GM21825 (cell line): ENCODE results near the gene ALDH3A2.
"Not testable (repeated sequence)": the region's sequence is repeated elsewhere in the genome, so short reads cannot be mapped to it uniquely, and the experiment has no call there.

ENCODE experiments used
- ATAC-seq: cut with Tn5 transposase; IDR thresholded peaks from one replicate; pipeline ENCODE4 v1.9.1; 2021; ENCODE audit warnings: mild to moderate bottlenecking, moderate library complexity; ENCODE audit not compliant: unreplicated experiment

The ALDH3A2 gene

GRCh38 chr17:19677736-19678379, 29.3 kb downstream of the ALDH3A2 start:
- ATAC-seq, result no peak

DNA sequence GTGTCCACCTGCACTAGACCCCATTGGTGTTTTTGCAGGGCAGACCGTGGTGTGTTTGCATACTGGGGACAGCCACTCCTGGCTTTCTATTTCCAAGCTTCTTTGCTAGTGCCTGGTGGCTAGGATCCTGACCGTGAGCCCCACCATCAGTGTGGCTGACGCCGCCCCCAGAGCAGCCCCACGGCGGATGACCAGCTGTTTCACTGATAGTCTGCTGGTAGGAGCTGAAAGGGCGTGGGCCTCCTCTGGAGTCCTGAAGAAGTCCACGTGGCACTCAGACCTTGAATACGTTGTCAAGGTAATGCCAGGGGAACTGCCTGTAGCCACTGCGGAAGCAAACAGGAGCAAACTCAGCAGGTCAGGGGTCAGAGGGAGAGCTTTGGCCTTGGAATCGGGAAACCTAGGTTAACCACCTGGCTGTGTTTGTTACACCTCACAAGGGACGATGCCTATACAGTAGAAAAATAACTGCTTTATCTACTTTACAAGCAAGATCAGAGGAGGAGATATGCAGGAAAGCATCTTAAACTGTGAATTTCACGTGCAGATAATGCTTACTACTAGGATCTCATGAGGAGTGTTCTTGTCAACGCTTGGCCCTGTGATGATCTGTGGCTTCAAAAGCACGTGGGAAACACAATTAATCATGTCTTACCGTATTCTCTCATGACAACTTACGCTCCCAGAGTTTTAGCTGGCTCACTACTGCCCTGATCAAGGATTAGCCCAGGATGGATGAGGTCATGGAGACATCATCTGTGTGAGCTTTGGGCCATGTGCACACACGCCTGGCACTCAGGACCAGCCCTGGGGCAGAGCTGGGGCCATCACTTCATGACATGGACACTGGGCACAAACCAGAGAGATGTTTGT, 30.3 kb downstream of the ALDH3A2 start:
- no peak for ATAC-seq

DNA sequence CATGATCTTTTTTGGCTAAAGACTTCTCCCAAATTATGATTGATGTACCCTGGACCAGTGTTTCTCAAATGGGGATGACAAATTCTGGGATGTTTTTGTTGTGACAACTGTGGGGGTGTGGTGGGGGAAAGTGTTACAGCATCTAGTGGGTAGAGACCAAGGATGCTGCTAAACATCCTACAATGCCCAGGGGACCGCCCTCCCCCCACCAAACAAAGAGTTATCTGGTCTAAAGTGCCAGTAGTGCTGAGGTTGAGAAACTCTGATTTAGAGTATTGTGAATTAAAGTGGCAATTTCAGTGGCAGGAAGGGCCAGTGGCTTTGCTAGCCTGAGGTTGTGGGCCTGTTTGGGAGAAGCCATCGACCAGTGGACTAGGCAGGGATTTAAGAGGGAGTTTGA, 34.6 kb downstream of the ALDH3A2 start:
- ATAC-seq, result no peak

DNA sequence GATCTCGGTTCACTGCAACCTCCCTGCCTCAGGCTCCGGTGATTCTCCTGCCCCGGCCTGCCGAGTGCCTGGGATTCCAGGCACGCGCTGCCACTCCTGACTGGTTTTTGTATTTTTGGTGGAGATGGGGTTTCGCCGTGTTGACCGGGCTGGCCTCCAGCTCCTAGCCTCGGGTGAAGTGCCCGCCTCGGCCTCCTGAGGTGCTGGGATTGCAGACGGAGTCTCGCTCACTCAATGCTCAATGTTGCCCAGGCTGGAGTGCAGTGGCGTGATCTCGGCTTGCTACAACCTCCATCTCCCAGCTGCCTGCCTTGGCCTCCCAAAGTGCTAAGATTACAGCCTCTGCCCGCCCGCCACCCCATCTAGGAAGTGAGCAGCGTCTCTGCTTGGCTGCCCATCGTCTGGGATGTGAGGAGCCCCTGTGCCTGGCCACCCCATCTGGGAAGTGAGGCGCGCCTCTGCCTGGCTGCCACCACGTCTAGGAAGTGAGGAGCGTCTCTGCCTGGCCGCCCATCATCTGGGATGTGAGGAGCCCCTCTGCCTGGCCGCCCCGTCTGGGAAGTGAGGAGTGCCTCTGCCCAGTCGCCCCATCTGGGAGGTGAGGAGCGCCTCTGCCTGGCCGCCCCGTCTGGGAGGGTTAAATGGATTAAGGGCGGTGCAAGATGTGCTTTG, 36.5 kb downstream of the ALDH3A2 start:
- not testable (repeated sequence) for ATAC-seq

- no peak for ATAC-seq
Measured at GRCh38 chr17:19686400-19687090, 38.0 kb downstream of the ALDH3A2 start.

GRCh38 chr17:19702217-19702641, 53.7 kb downstream of the ALDH3A2 start:
- no peak for ATAC-seq

- no peak for ATAC-seq
Measured at GRCh38 chr17:19703106-19703827, 54.7 kb downstream of the ALDH3A2 start.

DNA sequence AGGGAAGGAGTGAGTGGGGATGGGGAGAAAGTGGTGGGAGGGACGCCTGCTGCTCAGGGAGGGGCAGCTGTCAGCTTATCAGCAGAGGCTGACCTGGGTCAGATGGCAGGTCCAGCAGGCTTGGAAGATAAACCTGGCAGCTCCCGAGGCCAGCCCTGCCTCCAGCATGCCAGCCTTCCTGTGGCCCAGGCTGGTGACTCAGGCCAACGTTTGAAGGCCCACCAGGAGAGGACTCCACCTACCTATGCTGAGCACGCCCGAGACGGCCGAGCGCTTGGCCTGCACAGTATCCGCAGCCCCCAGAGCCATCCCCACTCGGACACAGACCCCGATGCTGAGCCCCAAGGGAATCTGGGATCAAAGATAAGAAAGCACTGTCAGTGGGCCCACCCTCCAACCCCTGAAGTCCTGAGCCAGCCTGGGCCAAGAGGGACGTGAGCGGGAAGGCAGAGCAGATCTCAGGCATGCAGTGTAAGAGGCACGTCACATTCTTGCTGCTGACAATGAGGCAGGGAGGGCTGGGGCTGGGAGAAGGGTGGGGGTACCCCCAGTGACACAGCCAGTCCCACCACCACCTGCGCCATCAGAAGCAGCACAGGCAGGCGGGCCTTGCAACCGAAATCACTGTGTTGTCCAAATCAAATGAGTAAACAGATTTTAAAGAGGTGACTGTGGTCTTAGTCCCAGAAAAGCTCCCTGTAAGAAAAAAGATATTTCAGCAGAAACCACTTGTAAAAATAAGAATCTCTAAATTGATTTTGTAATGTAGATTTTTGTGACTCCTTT, 55.5 kb downstream of the ALDH3A2 start:
- ATAC-seq, result no peak

DNA sequence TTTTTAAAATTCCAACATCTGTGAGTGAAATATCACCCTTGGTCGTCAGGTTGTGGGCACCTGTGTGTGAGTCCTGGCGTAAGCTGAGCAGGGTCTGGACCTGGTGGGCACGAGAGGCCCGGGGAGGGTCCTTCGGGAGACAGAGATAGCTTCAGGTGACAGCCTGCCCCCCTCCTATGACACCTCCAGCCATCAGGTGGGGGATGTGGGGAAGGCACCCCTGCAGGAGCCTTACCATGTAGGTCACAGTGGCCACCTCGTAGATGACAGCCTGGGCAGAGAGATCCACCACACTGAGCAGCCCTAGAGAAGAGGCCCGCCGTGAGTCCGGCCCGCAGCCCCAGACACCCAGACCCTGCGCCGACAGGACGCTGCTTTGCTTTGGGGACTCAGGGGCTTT, 56.6 kb downstream of the ALDH3A2 start:
- no peak for ATAC-seq

GRCh38 chr17:19705771-19706770, 57.5 kb downstream of the ALDH3A2 start:
- ATAC-seq, result no peak

- no peak for ATAC-seq
Measured at GRCh38 chr17:19706791-19707727, 58.5 kb downstream of the ALDH3A2 start.

DNA sequence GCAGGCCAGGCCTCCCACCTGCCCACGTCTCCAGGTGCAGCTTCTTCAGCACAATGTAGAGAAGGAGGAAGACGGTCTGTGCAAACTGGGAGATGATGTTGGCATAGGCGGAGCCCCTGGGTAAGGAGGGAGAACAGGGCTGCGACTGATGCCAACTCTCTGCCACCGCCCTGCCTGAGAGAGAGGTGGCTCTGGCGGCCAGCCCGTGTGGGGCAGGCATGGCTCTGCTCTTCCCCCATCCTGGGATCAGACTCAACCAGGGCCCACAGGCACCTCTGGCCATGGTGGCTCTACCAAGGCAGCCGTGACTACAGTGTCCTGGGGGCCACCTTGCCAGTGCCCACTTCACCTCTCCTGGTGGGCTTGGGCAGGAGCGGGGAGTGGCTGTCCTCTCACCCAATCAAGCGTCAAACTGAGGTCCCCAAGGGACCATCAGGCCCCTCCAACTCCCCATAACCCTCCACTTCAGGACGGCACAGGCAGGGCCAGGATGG, 59.2 kb downstream of the ALDH3A2 start:
- no peak for ATAC-seq

DNA sequence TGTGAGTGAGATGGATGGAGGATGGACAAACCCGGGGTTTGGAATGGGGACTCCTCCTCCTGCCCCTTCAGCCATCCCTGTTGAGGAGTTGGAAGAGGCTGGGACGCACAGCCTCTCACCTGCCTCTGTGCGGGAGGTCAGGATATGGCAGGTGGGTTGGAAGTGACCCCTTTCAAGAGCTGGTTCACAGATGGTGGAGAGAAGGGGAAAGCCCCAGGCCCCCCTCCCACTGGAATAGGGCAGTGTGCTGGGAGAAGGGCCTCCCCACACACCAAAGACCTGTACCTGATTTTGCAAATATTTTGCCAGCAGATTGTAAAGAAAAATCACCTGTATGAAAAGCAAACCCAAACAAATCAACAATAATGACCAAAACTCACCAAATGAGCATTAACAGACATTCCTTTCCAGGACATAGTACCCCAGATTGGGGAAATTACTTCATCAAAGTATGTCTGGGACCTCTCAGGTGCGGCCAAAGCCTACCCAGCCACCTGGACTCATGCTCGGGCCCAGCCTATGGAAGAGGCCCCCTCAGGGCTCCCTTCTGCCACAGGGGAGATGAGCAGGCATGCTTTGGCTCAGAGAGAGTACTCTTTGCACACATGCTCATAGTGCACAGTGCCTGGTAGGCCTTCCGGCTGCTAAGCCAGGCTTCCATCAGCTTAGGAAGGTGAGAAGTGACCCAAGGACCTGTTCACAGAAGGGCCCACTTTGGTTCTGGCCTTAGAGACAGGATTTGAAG, 60.1 kb downstream of the ALDH3A2 start:
- no peak for ATAC-seq

GRCh38 chr17:19709841-19710240, 61.3 kb downstream of the ALDH3A2 start:
- no peak for ATAC-seq

DNA sequence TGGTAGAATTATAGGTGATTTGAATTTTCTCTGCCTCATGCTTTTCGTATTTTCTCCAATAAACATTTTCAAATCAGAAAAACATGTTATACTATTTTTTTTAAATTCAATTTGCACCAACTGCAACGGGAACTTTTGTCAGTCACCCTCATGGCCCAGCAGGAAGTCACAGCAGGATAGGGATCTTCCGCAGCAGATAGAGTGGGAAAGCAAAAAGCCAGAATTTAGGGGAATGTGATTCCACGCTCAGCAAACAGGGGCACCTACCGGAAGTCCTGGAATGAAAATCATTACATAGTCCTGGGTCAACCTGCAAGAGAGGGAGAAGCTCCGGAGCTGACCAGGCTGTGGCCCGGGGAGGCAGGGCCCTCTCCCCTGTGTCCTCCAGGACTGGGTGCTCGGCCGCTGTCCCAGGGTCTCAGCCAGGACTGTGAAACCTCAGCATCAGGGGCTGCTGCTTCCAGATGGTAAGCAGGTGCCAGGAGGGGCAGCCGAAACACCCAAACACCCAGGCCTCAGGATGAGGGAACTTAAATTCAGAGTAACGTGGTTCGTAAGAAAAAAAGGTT, 64.0 kb downstream of the ALDH3A2 start:
- no peak for ATAC-seq

- ATAC-seq, result no peak
Measured at GRCh38 chr17:19713462-19713861, 64.9 kb downstream of the ALDH3A2 start.
